Activated CD4-positive, CD25-positive, alpha-beta regulatory T cell (primary cell): ENCODE data around the gene SMAD4.
"Not testable (repeated sequence)": the region's sequence is repeated elsewhere in the genome, so short reads cannot be mapped to it uniquely, and the experiment has no call there.

Experiments used
- DNase-seq, 4 experiments: peaks; one replicate each; lab custom pipeline; 2025; lab: John Stamatoyannopoulos, UW

SMAD4 gene

GRCh38 chr18:51111633-51112355, 81.8 kb downstream of the SMAD4 start:
- not testable (repeated sequence) for DNase-seq

GRCh38 chr18:51116996-51117395, 87.0 kb downstream of the SMAD4 start:
- not testable (repeated sequence) for DNase-seq

GRCh38 chr18:51119561-51119960, 89.5 kb downstream of the SMAD4 start:
- DNase-seq, result not testable (repeated sequence)

- not testable (repeated sequence) for DNase-seq
Measured at GRCh38 chr18:51119976-51120375, 90.0 kb downstream of the SMAD4 start.

- no peak for DNase-seq
Measured at GRCh38 chr18:51120809-51121596, 91.0 kb downstream of the SMAD4 start.

GRCh38 chr18:51121597-51121857, 91.5 kb downstream of the SMAD4 start:
- DNase-seq, result no peak

GRCh38 chr18:51122266-51123045, 92.4 kb downstream of the SMAD4 start:
- DNase-seq, result no peak

GRCh38 chr18:51123046-51123395, 93.0 kb downstream of the SMAD4 start:
- DNase-seq, result no peak

- no peak for DNase-seq
Measured at GRCh38 chr18:51123481-51123880, 93.5 kb downstream of the SMAD4 start.

GRCh38 chr18:51123936-51124486, 94.0 kb downstream of the SMAD4 start:
- DNase-seq, result no peak

- DNase-seq, result no peak
Measured at GRCh38 chr18:51125976-51126375, 96.0 kb downstream of the SMAD4 start.

- no peak for DNase-seq
Measured at GRCh38 chr18:51127664-51128063, 97.7 kb downstream of the SMAD4 start.

GRCh38 chr18:51128533-51128932, 98.5 kb downstream of the SMAD4 start:
- DNase-seq, result no peak

GRCh38 chr18:51132256-51132935, 102.4 kb downstream of the SMAD4 start:
- no peak for DNase-seq

- no peak for DNase-seq
Measured at GRCh38 chr18:51133580-51134160, 103.7 kb downstream of the SMAD4 start.
